Smooth muscle cell (in vitro differentiated cells): ENCODE data around the gene SEPHS2. TPM values are rescaled to one million over a fixed set of nuclear protein-coding genes. Genes with fewer than 3 reads are reported as not detected.
A peak's percentile ranks its signal among the peaks of the same experiment; 100 is the strongest.
"Not testable (repeated sequence)": the region's sequence is repeated elsewhere in the genome, so short reads cannot be mapped to it uniquely, and the experiment has no call there.

Source experiments
- DNase-seq: peaks from one replicate; lab custom pipeline; 2025; ENCODE audit not compliant: unreplicated experiment; lab: John Stamatoyannopoulos, UW
- H2AFZ ChIP-seq: fragments of 200-600 bp; sonication (generic); 2 replicates; pipeline ENCODE4 v1.6.0; 2016; ENCODE audit warnings: antibody characterized with exemption, low read depth, mild to moderate bottlenecking
- H3F3A ChIP-seq: fragments of 200-600 bp; sonication (generic); 2 replicates; pipeline ENCODE4 v1.6.0; 2017; ENCODE audit warnings: antibody characterized with exemption, low read depth
- H3K27ac ChIP-seq: fragments of 200-600 bp; sonication (generic); 2 replicates; pipeline ENCODE4 v1.5.1; 2016; ENCODE audit warnings: low read depth, mild to moderate bottlenecking
- H3K27me3 ChIP-seq: fragments of 200-600 bp; sonication (generic); 2 replicates; pipeline ENCODE4 v1.6.1; 2016; ENCODE audit warnings: low read depth, mild to moderate bottlenecking
- H3K36me3 ChIP-seq: fragments of 200-600 bp; sonication (generic); 2 replicates; pipeline ENCODE4 v1.5.1; 2016; ENCODE audit warnings: low read depth
- H3K4me1 ChIP-seq: fragments of 200-600 bp; sonication (generic); 2 replicates; pipeline ENCODE4 v1.5.1; 2016; ENCODE audit warnings: low read depth
- H3K4me2 ChIP-seq: fragments of 200-600 bp; sonication (generic); 2 replicates; pipeline ENCODE4 v1.6.0; 2016; ENCODE audit warnings: mild to moderate bottlenecking
- H3K4me3 ChIP-seq: fragments of 200-600 bp; sonication (generic); 2 replicates; pipeline ENCODE4 v1.5.1; 2016; ENCODE audit warnings: mild to moderate bottlenecking
- H3K79me2 ChIP-seq: fragments of 200-600 bp; sonication (generic); 2 replicates; pipeline ENCODE4 v1.6.0; 2016; ENCODE audit warnings: low read depth, mild to moderate bottlenecking
- H3K9ac ChIP-seq: fragments of 200-600 bp; sonication (generic); 2 replicates; pipeline ENCODE4 v1.6.0; 2016; ENCODE audit warnings: low read depth
- H3K9me3 ChIP-seq: fragments of 200-600 bp; sonication (generic); replicated peaks from 2 replicates; pipeline ENCODE4 v1.5.1; 2016; ENCODE audit warnings: low read depth
- H4K20me1 ChIP-seq: fragments of 200-600 bp; sonication (generic); 2 replicates; pipeline ENCODE4 v1.6.0; 2016; ENCODE audit warnings: low read depth
- WGBS: methylation state at CpG from one replicate; pipeline ENCODE4 v1.1.7; 2016; ENCODE audit warnings: low lambda C conversion rate; 5-methylcytosine and 5-hydroxymethylcytosine counted together
- polyA plus RNA-seq: library from polyadenylated mRNA; unstranded; fragments of >200 nt; fragmentation: Nextera tagmentation; extraction: Ambion mirVana; gene quantifications from 2 replicates; pipeline ENCODE4 v1.2.1, GENCODE V29; 2016
- total RNA-seq: library from RNA; depleted of rRNA; stranded (reverse); fragments of >200 nt; gene quantifications from 2 replicates; pipeline ENCODE4 v1.2.3, GENCODE V29; 2014
- TF ChIP-seq, protein P1 (sequence below): fragments of 200-600 bp; sonication (generic); IDR thresholded peaks from 2 replicates; pipeline ENCODE4 v1.5.1; 2017; ENCODE audit warnings: borderline replicate concordance, mild to moderate bottlenecking, antibody characterized with exemption; ENCODE audit not compliant: insufficient read depth, poor library complexity, severe bottlenecking

SEPHS2 gene
- total and polyA plus RNA-seq, 2 experiments from 2014 or later = 12.1 to 26.4 TPM

DNA sequence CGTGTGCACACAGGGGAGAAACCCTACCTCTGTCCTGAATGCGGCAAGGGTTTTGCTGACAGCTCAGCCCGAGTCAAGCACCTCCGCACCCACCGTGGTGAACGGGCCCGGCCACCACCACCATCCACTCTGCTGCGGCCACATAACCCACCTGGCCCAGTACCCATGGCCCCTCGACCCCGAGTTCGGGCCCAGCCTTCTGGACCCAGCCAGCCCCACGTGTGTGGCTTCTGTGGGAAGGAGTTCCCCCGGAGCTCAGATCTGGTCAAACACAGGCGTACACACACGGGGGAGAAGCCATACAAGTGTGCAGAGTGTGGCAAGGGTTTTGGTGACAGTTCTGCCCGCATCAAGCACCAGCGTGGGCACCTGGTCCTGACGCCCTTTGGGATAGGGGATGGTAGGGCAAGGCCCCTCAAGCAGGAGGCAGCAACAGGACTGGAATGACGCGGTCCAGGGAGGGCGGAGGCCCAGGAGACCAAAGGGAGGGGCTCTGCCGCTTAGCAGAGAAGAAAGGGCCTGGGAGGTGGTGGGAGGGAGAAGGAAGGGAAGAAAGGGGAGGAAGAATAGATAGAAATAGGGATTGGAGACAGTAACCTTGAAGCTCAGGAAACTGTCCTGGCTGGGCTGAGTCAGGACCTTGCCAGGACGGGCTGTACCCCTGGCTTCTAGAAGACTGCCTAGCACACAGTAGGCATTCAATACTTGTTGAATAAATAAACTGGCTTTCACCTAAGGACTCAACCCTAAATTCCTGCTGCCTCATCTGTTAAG lies 46.8 kb downstream of the SEPHS2 start:
- H3K36me3 ChIP-seq = no peaks in the 10 kb centered on the region
- WGBS = 77% methylated on average over 23 of the region's 23 CpGs
- H3K4me1 ChIP-seq = peaks cover 28% of the 10 kb centered on the region
- H3K4me2 ChIP-seq = peak overlapping the region; percentile 87
- H3K9ac ChIP-seq = no peak overlapping the region
- no peak for DNase-seq
- TF ChIP-seq, protein P1, sequence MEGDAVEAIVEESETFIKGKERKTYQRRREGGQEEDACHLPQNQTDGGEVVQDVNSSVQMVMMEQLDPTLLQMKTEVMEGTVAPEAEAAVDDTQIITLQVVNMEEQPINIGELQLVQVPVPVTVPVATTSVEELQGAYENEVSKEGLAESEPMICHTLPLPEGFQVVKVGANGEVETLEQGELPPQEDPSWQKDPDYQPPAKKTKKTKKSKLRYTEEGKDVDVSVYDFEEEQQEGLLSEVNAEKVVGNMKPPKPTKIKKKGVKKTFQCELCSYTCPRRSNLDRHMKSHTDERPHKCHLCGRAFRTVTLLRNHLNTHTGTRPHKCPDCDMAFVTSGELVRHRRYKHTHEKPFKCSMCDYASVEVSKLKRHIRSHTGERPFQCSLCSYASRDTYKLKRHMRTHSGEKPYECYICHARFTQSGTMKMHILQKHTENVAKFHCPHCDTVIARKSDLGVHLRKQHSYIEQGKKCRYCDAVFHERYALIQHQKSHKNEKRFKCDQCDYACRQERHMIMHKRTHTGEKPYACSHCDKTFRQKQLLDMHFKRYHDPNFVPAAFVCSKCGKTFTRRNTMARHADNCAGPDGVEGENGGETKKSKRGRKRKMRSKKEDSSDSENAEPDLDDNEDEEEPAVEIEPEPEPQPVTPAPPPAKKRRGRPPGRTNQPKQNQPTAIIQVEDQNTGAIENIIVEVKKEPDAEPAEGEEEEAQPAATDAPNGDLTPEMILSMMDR = no peak
- peak overlapping the region; percentile 96 for H3K27ac ChIP-seq
- no peaks in the 10 kb centered on the region for H3K9me3 ChIP-seq
- peaks cover 43% of the 10 kb centered on the region for H3F3A ChIP-seq
- peaks cover 28% of the 10 kb centered on the region for H3K79me2 ChIP-seq
- H2AFZ ChIP-seq = no peak overlapping the region
- H4K20me1 ChIP-seq = no peaks in the 10 kb centered on the region
- H3K4me3 ChIP-seq = no peak overlapping the region
- H3K27me3 ChIP-seq = no peaks in the 10 kb centered on the region

DNA sequence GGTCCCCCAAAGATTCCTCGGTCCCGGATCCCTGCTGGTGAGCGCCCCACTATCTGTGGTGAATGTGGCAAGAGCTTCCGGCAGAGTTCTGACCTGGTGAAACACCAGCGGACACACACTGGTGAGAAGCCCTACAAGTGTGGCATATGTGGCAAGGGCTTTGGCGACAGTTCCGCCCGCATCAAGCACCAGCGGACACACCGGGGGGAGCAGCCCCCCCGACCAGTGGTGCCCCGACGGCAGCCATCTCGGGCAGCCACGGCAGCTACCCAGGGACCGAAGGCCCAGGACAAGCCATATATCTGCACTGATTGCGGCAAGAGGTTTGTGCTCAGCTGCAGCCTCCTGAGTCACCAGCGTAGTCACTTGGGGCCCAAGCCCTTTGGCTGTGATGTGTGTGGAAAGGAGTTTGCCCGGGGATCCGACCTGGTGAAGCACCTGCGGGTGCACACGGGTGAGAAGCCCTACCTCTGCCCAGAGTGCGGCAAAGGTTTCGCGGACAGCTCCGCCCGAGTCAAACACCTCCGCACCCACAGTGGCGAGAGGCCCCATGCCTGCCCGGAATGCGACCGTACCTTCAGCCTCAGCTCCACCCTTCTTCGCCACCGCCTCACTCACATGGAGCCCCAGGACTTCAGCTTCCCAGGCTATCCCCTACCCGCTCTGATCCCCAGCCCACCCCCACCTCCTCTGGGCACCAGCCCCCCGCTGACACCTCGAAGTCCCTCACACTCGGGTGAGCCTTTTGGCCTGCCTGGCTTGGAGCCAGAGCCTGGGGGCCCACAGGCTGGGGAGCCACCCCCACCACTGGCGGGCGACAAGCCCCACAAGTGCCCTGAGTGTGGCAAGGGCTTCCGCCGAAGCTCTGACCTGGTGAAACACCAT lies 47.7 kb downstream of the SEPHS2 start:
- Histone ChIP-seq H2AFZ (no peak overlapping the region), H3F3A (peaks cover 43% of the 10 kb centered on the region), H3K36me3 (no peaks in the 10 kb centered on the region), H3K4me3 (no peak overlapping the region), H3K79me2 (peaks cover 28% of the 10 kb centered on the region), H3K4me2 (no peak overlapping the region), H3K9me3 (no peaks in the 10 kb centered on the region), H3K27ac (peak overlapping the region; percentile 96), H3K9ac (no peak overlapping the region), H4K20me1 (no peaks in the 10 kb centered on the region), H3K4me1 (peaks cover 32% of the 10 kb centered on the region), H3K27me3 (no peaks in the 10 kb centered on the region)
- TF ChIP-seq, protein P1 = no peak
- WGBS = 92% methylated on average over 37 of the region's 42 CpGs
- no peak for DNase-seq

DNA sequence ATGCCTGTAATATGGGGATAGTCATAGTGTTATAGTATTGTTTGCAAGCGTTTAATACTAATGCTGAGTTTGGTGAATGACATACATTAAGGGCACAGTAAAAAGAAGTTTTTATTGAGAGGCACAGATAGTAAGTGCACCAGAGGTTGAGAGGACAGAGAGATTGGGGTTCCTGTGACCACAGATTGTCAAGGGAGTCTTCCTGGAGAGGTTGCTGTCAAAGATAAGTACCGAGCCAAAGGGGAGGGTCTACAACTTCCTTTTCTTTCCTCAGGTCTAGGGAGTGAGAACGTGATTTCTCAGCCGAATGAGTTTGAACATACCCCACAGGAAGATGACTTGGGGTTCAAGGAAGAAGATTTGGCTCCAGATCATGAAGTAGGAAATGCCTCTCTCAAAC lies 48.6 kb downstream of the SEPHS2 start:
- Histone ChIP-seq H3K27me3 (no peaks in the 10 kb centered on the region), H3F3A (peaks cover 43% of the 10 kb centered on the region), H3K4me2 (no peak overlapping the region), H3K4me3 (no peak overlapping the region), H3K9ac (no peak overlapping the region), H3K4me1 (peaks cover 32% of the 10 kb centered on the region), H3K79me2 (peaks cover 28% of the 10 kb centered on the region), H3K36me3 (no peaks in the 10 kb centered on the region), H3K9me3 (no peaks in the 10 kb centered on the region), H3K27ac (no peak overlapping the region), H2AFZ (no peak overlapping the region), H4K20me1 (no peaks in the 10 kb centered on the region)
- TF ChIP-seq, protein P1 = no peak
- WGBS = 95% methylated on average over 4 of the region's 4 CpGs
- no peak for DNase-seq

GRCh38 chr16:30396627-30397026 lies 49.0 kb downstream of the SEPHS2 start:
- H3K36me3 ChIP-seq, H3K9ac ChIP-seq, H3K9me3 ChIP-seq, H4K20me1 ChIP-seq, H3K27me3 ChIP-seq, DNase-seq, H3K27ac ChIP-seq, H2AFZ ChIP-seq: not testable (repeated sequence)
- 88% methylated on average over 3 of the region's 4 CpGs for WGBS
- H3K79me2 ChIP-seq = peaks cover 28% of the 10 kb centered on the region
- H3K4me3 ChIP-seq = peak overlapping the region; percentile 95
- H3K4me1 ChIP-seq = peaks cover 32% of the 10 kb centered on the region
- peaks cover 38% of the 10 kb centered on the region for H3F3A ChIP-seq
- H3K4me2 ChIP-seq = peak overlapping the region; percentile 96
